ENCODE results near the gene SARDH.

- TF ChIP-seq EZH2 (optimal IDR thresholded peaks at IDR 0.05; ENCODE audit: low read depth, low read length) (no peak), CTCF (IDR thresholded peaks at IDR 0.05; ENCODE audit: low read length) (no peak)
These were observed 79.4 kb downstream of the SARDH start for GRCh38 chr9:133658442-133659431.
